VCaP (cell line): Measurements from ENCODE around the gene KRT79.

Source experiments
- H3K27ac ChIP-seq: fragments of 450-650 bp; 2 replicates; pipeline ENCODE4 v1.5.1; 2017
- TF ChIP-seq, protein P1 (sequence below): fragments of 450-650 bp; conservative IDR thresholded peaks from 2 replicates; pipeline ENCODE4 v1.5.1; 2017; ENCODE audit warnings: mild to moderate bottlenecking, moderate library complexity

Gene KRT79

DNA sequence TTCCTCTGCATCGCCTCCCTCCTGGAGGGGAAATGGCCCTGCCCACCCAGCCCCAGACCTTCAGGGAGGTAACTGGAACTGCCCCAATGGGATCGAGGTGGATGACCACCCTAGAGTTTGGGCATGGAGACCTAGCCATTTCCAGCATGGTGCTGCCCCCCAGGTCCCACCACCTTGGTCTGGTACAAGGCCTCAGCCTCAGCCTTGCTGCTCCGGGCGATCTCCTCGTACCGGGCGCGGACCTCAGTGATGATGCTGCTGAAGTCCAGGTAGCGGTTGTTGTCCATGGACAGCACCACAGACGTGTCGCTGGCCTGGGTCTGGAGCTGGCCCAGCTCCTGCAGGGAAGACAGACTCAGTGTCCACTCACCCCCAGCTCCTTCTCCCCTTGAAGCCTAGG is 10.3 kb upstream of the KRT79 start:
- no peak overlapping the region for H3K27ac ChIP-seq
- TF ChIP-seq, protein P1, sequence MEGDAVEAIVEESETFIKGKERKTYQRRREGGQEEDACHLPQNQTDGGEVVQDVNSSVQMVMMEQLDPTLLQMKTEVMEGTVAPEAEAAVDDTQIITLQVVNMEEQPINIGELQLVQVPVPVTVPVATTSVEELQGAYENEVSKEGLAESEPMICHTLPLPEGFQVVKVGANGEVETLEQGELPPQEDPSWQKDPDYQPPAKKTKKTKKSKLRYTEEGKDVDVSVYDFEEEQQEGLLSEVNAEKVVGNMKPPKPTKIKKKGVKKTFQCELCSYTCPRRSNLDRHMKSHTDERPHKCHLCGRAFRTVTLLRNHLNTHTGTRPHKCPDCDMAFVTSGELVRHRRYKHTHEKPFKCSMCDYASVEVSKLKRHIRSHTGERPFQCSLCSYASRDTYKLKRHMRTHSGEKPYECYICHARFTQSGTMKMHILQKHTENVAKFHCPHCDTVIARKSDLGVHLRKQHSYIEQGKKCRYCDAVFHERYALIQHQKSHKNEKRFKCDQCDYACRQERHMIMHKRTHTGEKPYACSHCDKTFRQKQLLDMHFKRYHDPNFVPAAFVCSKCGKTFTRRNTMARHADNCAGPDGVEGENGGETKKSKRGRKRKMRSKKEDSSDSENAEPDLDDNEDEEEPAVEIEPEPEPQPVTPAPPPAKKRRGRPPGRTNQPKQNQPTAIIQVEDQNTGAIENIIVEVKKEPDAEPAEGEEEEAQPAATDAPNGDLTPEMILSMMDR = no peak

DNA sequence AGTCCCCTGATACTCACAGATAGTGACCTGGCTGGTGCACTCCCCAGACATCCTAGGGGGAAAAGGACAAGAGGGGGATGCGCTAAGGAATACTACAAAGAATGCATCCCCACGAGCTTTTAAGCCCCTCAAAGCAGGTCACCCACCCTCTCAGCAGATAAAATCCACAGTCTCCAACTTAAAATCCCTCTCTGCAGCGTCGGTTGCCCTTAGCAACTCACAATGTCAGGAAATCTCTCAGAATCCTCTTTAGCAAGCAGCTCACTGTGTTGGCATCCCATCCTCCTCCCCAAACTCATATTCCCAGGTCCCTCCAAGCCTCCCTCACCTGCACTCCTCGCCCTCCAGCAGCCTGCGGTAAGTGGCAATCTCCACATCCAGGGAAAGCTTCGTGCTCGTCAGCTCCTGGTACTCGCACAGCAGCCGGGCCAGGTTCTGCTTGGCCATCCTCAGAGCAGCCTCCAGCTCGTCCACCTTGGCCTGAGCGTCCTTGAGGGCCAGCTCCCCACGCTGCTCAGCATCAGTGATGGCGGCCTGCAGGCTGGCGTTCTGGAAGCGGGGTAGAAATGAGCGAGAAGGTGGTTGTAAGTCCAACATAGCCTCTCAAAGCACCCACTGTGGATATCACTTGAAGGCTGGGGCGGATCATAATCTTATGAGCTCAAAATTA is 5.5 kb upstream of the KRT79 start:
- no peak overlapping the region for H3K27ac ChIP-seq
- TF ChIP-seq, protein P1 = no peak

DNA sequence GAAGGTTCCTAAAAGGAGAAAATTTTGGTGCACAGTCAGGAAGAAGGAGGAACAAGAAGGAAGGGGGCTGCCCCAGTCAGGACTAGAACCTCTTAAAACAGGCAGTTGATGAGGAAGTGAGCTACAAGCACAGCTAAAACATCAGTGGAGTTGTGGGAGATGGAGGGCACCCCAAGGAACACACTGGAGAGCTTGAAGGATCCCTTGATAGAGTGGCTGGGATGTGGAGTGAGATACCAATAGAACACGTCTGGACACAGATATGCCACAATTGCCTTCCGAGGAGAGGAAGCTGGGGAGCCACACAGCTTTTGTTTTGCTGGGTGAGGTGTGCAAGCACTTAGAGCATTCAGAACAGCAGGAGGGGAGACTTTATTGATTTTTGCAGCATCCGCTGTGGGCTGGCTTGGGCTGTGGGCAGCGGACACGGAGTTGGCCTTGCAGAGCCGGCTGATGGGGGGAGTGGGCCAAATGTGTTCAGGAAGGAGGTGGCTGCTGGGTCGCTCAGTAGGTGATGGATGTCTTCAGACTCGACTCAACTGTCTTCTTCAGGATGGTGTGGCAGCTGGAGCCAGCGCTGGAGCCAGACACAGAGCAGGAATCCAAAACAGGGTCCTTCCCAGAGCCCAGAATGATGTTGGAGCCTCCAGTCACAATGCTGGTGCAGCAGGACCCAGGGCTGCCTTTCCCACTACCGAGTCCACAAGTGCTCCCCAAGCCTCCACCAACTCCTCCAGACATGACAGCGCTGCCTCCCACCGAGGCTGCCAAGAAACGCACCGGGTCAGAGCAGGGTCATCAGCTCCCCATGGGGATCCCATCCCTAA is 4.7 kb upstream of the KRT79 start:
- no peak overlapping the region for H3K27ac ChIP-seq
- TF ChIP-seq, protein P1 = no peak

DNA sequence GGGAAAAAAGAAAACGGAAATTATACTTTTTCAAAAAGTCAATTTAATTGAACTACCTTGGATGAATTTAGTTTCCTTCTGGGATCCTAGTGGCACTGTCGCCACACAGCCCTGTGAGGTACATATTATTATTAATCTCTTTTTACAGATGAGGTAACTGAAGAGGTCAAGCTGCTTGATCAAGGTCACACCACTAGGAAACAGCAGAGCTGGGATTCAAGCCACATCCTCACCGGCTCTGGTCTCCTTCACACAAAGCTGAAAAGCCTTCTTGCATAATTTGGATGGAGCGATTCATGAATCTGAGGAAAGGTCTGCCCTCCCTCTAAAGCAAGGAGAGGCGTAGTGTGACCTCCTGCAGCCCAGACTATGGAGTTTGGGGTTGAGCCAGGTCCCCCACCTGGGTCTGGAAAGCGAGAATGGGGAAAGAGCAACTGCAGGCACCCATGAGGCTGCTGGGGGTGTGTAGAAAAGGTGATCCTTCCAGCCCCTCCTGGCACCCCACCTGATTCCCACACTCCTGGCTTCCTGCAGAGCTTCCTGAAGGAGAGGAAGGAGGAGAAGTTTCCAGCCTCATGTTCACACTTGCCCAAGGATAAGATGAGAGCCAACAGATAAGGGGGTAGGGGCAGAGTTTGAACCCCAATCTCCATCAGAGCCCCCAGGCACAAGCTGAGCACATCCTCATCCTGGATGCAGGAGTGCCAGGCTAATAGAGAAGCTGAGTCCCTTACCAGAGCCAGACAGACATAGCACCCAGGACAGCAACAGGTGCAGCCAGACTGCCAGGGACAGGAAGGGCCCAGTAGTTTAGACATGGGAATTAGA is 3.9 kb upstream of the KRT79 start:
- TF ChIP-seq, protein P1 = no peak
- H3K27ac ChIP-seq = no peak overlapping the region

DNA sequence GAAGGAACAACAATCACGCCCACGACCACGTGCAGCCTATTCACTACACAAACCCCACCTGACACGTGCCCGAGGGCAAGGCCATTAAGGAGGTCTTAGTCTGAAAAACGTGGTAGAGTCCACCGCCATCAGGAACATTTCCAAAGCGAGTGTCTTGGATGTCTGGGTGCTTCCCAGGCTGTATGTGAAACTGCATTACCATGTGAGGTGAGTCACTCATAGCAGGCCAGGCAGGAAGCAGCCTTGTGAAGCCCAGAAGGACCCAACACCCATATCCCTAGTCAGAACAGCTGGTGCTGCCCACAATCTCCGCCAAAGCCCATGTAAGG is 3.3 kb upstream of the KRT79 start:
- TF ChIP-seq, protein P1 = no peak
- H3K27ac ChIP-seq = no peak overlapping the region

DNA sequence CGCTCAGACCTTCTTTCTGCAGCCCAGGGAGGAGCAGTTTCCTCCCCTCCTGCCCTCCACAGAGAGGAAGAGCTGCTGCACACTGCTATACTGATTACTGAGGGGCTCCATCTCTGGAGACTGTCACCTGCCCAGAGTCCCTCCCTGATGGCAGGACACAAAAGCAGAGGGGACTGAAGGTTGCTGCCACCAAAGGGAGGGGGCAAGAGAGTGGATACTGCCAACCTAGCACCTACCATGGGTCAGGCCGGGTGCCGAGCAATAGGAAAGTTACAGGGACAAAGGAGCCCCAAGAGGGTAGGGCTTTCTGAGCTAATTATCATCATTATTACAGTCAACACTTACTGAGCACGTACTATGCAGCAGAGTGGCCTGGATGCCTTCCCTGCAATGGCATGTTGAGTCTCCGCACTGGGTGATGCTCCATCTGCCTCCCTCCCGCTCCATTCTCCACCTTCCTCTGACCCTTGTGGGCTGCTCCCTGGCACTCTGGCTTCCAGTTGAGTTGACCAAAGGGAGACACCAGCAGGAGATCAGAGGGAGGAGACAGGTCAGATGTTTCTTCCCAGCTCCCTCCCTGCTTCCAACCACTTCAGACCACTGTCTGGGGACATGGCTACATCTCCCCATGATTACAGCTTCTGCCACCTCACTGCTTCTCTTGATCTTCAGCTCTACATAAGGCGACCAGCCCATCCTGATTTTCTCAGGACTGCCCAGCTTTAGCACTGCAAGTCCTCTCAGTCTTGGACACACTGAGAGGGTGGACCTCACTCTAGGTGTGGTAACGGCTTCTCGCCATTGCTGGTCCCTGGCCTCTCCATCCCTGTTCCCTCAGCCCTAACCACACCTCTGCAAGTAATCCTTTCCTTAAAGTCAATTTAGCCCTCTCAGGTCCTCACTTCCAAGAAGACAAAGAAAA is 2.6 kb upstream of the KRT79 start:
- TF ChIP-seq, protein P1 = no peak
- no peak overlapping the region for H3K27ac ChIP-seq
